Stimulated activated CD8-positive, alpha-beta memory T cell treated with anti-CD3 and anti-CD28 coated beads, Interleukin-4, amount 100 ng/mL, for 48 hours (primary cell): ENCODE measurements around the gene COMMD9.

ENCODE experiments used
- DNase-seq: peaks from one replicate; pipeline ENCODE4 v3.0.0-alpha.2; 2020

COMMD9 gene

GRCh38 chr11:36295926-36296325, 6.7 kb upstream of the COMMD9 start, which contains the start of gene PRR5L:
PRR5L (plus strand) TSS chr11:36296288; CDS start chr11:36401122, 104,834 bp downstream.
- no peak for DNase-seq

- DNase-seq: no peak
Measured at GRCh38 chr11:36292311-36292722, 3.1 kb upstream of the COMMD9 start.

- DNase-seq: no peak
Measured at GRCh38 chr11:36288442-36289225, 590 bp downstream of the COMMD9 start.

DNA sequence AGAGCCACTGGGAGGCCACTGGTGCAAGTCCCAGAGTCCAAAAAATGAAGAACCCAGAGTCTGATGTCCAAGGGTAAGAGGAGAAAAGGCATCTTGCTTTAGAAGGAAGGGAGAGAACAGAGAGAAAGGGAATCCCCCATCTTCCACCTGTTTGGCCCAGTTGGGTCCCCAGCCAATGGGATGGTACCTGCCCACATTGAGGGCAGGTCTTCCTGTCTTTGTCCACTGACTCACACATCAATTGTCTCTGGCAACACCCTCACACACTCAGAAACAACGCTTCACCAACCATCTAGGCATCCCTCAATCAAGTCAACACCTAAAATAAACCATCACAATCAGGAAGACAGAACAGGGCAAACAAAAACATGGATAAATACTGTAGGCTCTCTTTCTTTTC, 6.3 kb downstream of the COMMD9 start:
- no peak for DNase-seq

GRCh38 chr11:36281850-36282249, 7.4 kb downstream of the COMMD9 start:
- no peak for DNase-seq

DNA sequence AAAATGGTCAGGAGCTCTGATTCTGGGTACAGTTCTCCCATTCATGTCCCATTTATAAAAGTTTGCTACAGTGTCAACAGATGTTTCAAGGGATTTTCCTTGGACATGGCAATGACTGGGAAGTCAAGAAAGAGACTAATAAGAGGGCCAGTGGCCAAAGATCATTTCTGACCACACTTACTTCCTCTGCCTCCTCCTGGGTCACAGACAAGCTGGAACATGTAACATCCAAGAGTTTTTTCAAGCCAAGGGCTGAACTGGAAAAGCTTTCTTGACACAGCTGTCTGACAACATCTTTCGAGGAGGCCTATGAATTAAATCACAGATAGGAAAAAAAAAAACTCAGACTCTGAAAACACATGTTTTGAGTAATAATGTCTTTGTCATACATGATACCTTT, 8.7 kb downstream of the COMMD9 start:
- no peak for DNase-seq

DNA sequence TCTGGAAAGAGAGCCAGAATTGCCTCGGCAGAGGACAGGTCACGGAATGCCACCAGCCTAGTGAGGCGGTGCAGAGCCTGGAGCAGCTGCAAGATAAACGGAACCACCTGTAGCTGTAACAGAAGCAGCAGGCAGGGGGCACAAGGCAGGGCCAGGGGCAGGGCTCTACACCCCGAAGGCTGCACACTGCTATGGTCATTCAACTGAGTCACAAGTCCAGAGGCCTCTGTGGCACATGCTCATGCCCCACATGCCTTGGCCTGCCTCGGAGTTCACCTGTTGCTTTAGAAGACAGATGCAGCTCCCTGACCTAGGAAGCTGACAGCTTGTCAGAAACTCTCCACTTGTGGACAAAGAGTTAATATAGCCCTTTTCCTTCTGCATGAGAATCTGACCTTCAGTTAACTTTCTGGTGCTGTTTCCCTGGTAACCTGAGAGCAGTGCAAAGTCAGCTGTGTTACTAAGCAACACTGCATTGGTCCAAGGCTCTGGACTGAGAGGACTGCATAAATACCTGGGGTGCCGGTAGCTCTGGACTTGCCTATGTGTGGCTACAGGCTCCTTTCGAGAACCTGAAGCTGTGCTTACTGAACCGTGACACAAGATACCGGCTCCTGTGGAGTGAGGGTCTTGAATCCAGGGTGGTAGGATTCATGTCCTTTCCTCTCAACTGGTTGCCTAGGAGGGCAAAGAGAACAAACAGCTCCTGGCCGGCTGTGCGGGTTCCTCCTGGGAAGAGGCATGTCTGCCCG, 10.5 kb downstream of the COMMD9 start:
- peak; percentile 12 for DNase-seq

GRCh38 chr11:36274414-36274813, 14.8 kb downstream of the COMMD9 start:
- DNase-seq: peak; percentile 4

DNA sequence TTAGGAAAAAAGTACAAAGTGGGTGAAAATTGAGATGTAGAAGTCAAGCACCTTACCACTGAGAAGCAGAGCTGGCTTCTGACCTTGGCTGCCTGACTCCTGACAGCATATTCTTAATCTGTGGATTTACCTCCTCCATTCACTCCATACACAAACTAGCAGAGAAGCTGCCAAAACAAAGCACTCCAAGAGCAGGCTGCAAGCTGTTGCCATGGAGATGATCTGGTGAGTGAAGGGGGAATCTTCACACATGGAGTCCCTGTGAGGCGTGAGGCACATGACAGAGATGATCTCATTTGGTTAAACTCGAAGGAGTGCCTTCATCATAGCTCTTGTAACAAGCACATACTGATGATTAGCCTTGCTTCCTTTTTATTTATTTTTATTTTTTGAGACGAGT, 16.1 kb downstream of the COMMD9 start:
- no peak for DNase-seq

GRCh38 chr11:36271794-36272407, 17.3 kb downstream of the COMMD9 start:
- DNase-seq: no peak

DNA sequence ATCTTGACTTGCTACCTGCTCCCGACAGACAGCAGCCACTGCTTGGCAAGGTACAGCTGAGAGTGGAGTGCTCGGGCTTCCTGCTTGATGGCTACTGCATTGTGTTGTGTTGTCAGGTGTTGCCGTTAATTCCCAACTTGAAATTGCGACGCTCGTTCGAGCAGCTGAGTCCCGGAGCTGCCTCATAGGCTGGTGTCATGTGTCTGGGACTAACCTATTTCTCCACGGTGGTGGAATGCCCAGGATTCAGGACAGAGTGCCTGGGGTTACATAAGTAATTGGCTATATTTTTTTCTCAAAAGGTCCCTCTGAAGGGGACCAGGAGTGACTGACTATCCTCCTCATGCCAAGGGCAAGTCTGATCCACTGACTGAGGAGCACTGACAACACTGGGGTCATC, 18.5 kb downstream of the COMMD9 start:
- DNase-seq: no peak

DNA sequence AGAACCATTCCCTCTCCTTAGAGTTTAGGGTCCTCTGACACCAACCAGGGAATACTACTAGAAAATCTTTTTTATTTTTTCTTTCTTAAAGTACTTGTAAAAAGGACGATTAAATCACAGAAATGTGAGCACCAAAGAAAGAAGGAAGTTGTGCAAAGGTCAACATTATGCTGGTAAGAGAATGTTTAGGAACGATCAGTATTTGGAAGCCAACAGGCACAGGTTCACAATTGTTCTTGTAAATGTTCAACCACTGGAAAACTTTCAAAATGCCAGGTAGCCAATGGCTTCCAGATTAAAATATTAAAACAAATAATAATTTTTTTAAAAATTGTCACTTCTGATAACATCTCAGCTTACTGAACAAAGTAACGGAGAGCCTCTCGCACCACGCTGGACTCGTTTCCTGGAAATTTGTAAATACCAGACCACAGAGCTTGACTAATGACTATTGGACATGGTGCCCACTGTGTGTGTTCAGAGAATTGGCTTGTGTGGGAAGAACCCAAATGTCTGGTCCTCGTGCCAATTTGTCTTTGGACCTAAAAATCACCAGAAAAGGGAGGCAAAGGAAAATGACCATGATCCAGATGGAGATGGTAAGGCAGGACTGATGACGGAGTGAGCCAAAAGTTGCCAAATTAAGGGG, 20.8 kb downstream of the COMMD9 start:
- DNase-seq: no peak

DNA sequence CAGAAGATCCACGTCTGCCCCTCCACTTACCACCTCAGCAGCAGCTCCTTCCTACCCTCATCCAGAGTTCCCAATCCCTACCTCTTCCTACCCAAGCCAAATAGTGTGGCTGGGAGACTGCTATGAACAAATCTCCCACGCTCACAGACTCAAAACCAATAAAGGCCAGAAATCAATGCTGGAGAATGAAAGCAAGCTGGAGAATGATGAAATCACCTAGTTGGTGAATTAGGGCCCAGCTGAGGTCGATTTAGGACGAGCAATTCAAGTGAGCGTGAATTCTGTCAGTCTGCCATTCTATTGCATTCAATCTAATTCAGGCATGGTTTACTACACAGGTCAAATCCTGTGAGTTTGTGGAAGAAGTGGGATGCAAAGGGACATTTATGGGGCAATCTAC, 22.5 kb downstream of the COMMD9 start:
- DNase-seq: no peak

DNA sequence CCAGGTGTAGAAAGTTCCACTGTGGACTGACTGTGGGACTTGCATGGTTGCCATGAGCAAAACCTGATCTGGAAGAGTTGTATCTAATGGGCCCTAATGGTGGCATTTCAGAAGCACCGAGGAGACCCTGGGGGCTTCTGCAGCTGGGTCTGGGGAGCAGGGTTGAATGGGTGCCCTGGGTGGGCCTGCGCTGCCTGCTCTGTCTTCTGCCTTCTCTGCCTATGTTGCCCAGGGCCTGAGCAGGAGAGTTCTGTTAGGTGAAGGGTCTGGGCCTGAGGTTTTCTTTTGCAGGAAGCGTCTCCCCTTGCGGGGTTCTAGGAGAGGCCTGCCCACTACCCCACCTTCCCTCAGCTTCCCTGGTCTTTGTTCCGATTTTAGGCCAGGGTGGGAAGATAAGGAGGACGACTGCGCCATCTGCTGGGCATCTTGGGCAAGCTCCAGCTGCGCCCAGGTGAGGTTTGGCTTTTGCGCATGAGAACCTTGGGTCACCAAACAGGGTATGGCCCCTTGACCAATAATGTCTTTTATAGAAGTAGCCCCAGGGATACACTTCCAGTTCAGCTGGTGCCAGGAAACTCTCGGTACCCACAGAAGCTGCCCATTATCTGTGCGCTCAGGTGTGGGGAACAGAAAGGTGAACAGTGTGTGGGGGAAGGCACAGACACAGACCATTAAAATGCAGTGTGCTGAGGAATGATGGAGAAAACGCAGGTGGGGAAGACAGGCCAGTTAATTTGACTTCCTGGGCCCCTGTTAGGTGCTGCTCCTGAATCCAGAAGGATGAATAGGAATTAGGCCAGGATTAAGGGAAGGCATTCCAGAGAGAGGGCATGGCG, 23.2 kb downstream of the COMMD9 start:
- peak; percentile 80 for DNase-seq

DNA sequence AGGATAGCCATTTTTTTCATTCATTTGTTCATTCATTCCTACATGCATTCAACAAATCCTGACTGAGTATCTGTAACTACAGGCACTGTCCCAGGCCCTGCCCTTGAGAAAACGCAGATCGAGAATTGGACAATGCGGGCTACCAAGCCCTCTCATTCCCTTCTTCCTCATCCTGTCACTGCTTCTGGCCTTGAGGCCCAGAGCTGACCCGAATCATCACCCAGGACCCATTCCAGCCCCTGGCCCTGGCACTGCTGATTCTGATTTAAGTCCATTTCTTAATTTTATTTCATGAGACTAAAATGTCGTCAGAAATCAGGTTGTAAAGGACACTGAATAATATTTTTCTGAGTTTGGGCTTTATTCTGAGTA, 24.3 kb downstream of the COMMD9 start:
- no peak for DNase-seq

DNA sequence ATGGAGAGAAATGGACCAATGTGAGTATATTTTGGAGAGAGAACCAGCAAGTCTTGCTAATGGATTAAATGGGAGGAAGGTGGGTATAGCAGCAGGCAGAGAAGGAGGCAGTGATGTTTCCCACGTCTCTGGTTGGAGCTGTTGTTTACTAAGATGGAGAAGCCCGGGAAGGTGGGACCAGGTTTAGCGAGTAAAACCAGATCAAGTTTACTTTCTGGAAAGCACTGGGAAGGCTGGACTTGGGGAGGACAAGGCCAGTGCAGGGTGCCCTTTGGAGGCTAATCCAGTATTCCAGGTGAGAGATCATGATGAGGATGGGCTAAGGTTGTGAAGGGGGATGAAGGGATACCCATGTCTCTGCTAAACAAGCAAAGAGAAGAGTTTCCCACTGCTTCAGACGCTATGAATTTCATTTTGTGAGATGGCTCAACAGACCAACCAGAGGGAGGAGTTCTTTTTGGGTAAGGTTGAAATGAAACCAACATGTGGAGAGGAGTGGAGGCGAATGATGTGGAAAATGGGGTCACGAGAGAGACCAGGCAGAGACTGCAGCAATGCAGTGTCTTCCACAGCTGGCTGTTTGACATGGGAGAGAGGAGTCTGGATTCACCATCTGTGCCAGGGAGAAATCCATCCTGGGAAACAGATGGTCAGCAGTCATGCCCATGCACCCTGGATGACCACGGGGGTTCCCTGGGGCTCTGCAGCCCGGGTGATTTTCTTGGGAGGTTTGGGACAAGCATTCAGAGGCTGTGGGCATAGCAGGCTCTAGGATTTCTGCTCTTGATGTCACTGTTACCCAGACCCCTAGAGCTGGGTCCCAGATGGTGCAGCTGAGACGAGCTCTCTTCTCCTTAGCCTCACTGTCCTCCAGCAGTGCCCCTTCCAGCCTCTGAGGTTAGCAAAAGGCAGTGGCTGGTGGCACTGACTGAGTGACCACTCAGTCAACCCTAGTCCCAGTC, 24.9 kb downstream of the COMMD9 start:
- DNase-seq: no peak

DNA sequence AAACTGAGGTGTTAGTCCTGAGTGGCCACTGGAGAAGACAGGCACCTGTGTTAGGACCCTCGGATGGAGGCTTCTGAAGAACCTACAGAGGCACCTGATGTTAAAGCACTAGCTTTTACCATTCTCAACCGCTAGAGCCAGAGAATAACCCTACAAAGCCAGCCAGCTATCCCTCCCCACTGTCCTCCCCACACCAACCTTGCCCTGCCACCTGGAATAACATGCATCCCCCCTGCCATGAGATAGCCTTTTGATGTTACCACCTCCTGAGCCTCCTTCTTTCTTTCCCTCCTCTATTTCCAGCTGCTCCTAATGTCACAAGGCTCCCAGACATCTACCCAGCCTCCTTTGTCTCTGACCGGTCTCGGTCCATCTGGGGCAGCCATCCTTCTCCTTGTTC, 28.1 kb downstream of the COMMD9 start:
- no peak for DNase-seq

DNA sequence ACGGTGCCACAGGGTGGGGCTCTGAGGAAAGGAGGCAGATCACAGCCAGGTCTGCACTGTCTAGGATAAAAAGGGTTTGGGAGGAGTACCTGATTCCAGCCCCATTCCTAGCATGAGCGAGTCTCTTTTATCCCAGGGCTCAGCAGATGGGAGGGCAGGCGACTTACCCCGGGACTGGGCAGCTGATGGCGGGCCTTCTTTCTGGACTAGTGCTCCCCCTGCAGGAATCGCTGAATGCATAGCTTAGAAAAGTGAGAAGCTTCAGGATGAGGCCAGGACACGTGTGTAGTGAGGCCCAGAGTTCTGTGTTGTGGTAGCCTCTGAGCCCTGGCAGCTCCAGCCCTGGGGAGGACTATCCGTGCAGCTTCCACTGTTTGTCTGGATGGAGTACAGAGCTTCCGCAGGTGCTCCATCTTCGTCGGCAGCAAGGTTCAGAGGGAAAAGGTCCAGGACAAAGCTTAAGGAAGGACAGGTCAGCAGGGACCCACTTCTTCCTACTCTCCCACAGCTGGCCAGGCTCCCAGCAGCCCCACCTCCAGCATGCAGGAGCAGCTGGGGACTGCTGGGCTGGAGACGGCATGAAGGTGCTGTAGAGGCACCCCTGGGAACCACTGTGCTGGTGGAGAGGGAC, 30.4 kb downstream of the COMMD9 start:
- DNase-seq: peak; percentile 45

DNA sequence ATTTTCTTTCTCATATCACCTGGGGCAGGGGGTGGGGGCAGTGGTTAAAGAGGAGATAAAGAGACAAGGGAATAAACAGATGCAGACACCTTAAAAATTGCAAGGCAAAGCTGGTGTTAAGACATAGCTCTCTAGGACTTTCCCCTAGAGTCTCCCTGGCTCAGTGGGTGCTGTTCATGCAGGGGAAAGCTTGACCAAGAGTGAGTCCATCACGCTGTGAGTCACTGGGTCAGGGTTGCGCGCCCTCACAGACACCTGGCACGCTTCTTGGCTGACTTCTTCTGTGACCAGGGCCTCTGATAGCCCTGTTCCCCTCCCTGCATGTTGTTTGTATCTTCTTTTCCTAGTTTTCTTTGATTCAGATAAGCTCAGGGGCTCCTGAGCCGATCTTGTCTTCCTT, 31.9 kb downstream of the COMMD9 start:
- no peak for DNase-seq

GRCh38 chr11:36254713-36255112, 34.5 kb downstream of the COMMD9 start:
- no peak for DNase-seq

- DNase-seq: no peak
Measured at GRCh38 chr11:36253238-36253637, 36.0 kb downstream of the COMMD9 start.
